ENCODE measurements around the gene ALOX5.

GRCh38 chr10:45422207-45422865, 48.3 kb downstream of the ALOX5 start:
- TF ChIP-seq CTCF (conservative IDR thresholded peaks at IDR 0.05; ENCODE audit: low read depth, low read length) (no peak), EZH2 (IDR thresholded peaks at IDR 0.05; ENCODE audit: low read length, unreplicated experiment) (no peak), EZH2phosphoT487 (IDR thresholded peaks at IDR 0.05; ENCODE audit: borderline replicate concordance, low read length) (no peak)
